Fibroblast of mammary gland (primary cell): ENCODE measurements around the gene GAS2L3.
A peak's percentile ranks its signal among the peaks of the same experiment; 100 is the strongest.
"Not testable (repeated sequence)": the region's sequence is repeated elsewhere in the genome, so short reads cannot be mapped to it uniquely, and the experiment has no call there.

Experiments
- DNase-seq: peaks from one replicate; pipeline ENCODE4 v3.0.0-alpha.2; 2010; ENCODE audit warnings: low read depth
- H3K4me3 ChIP-seq: 2 replicates; pipeline ENCODE4 v1.5.1; 2011; ENCODE audit warnings: low read depth, mild to moderate bottlenecking, low read length, moderate library complexity; ENCODE audit not compliant: control insufficient read depth
- CTCF ChIP-seq: conservative IDR thresholded peaks from 2 replicates; pipeline ENCODE4 v1.5.1; 2011; ENCODE audit warnings: low read depth, low read length, inconsistent platforms; ENCODE audit not compliant: control insufficient read depth, insufficient read depth

GAS2L3 gene

GRCh38 chr12:100593490-100593889, 20.0 kb downstream of the GAS2L3 start:
- DNase-seq: peak; percentile 45
- H3K4me3 ChIP-seq: no peak overlapping the region
- no peak for TF ChIP-seq CTCF

- DNase-seq: no peak
- H3K4me3 ChIP-seq: no peak overlapping the region
- no peak for TF ChIP-seq CTCF
Measured at GRCh38 chr12:100601626-100602025, 28.1 kb downstream of the GAS2L3 start.

- not testable (repeated sequence) for DNase-seq
Measured at GRCh38 chr12:100602997-100603396, 29.5 kb downstream of the GAS2L3 start.

GRCh38 chr12:100608776-100609175, 35.3 kb downstream of the GAS2L3 start:
- TF ChIP-seq CTCF: no peak
- no peak for DNase-seq

More at GRCh38 chr12:100602997-100603396, 29.5 kb downstream of the GAS2L3 start:
- not testable (repeated sequence) for H3K4me3 ChIP-seq

GRCh38 chr12:100610666-100611430, 37.4 kb downstream of the GAS2L3 start:
- TF ChIP-seq CTCF: no peak
- DNase-seq: peak; percentile 7
- H3K4me3 ChIP-seq: no peak overlapping the region

More at GRCh38 chr12:100608776-100609175, 35.3 kb downstream of the GAS2L3 start:
- no peak overlapping the region for H3K4me3 ChIP-seq

- H3K4me3 ChIP-seq: no peak overlapping the region
- TF ChIP-seq CTCF: no peak
- no peak for DNase-seq
Measured at GRCh38 chr12:100612606-100613005, 39.1 kb downstream of the GAS2L3 start.

GRCh38 chr12:100624571-100624970, 51.1 kb downstream of the GAS2L3 start:
- no peak overlapping the region for H3K4me3 ChIP-seq
- no peak for DNase-seq
- no peak for TF ChIP-seq CTCF
